GM19240 (cell line): Measurements from ENCODE around the gene UXS1.

Experiments
- DNase-seq: peaks from one replicate; pipeline ENCODE4 v3.0.0; 2011; ENCODE audit warnings: low spot score; ENCODE audit not compliant: insufficient read length

Gene UXS1

GRCh38 chr2:106161938-106162820 is 31.9 kb downstream of the UXS1 start:
- DNase-seq = no peak

- no peak for DNase-seq
Measured at GRCh38 chr2:106161341-106161740, 32.8 kb downstream of the UXS1 start.

GRCh38 chr2:106160786-106161261 is 33.3 kb downstream of the UXS1 start:
- no peak for DNase-seq

GRCh38 chr2:106159866-106160785 is 34.0 kb downstream of the UXS1 start:
- DNase-seq = no peak

GRCh38 chr2:106158871-106159270 is 35.2 kb downstream of the UXS1 start:
- no peak for DNase-seq

GRCh38 chr2:106158131-106158530 is 36.0 kb downstream of the UXS1 start:
- DNase-seq = no peak

- DNase-seq = no peak
Measured at GRCh38 chr2:106157416-106157815, 36.7 kb downstream of the UXS1 start.

- DNase-seq = no peak
Measured at GRCh38 chr2:106156305-106157296, 37.5 kb downstream of the UXS1 start.

- no peak for DNase-seq
Measured at GRCh38 chr2:106153781-106154180, 40.3 kb downstream of the UXS1 start.

GRCh38 chr2:106147665-106148064 is 46.4 kb downstream of the UXS1 start:
- DNase-seq = no peak

GRCh38 chr2:106147159-106147558 is 46.9 kb downstream of the UXS1 start:
- no peak for DNase-seq

GRCh38 chr2:106144621-106145331 is 49.3 kb downstream of the UXS1 start:
- DNase-seq = no peak

GRCh38 chr2:106143495-106144215 is 50.4 kb downstream of the UXS1 start:
- no peak for DNase-seq

- no peak for DNase-seq
Measured at GRCh38 chr2:106142683-106143082, 51.4 kb downstream of the UXS1 start.

GRCh38 chr2:106140913-106141312 is 53.2 kb downstream of the UXS1 start:
- DNase-seq = no peak

GRCh38 chr2:106140113-106140512 is 54.0 kb downstream of the UXS1 start:
- DNase-seq = no peak

- DNase-seq = no peak
Measured at GRCh38 chr2:106139238-106139935, 54.7 kb downstream of the UXS1 start.

GRCh38 chr2:106138543-106139237 is 55.4 kb downstream of the UXS1 start:
- DNase-seq = no peak
